ENCODE measurements around the gene CCDC74A.
"Not testable (repeated sequence)": the region's sequence is repeated elsewhere in the genome, so short reads cannot be mapped to it uniquely, and the experiment has no call there.

CCDC74A gene

GRCh38 chr2:131520526-131520925, 7.2 kb upstream of the CCDC74A start:
- CTCF ChIA-PET = no interaction called here
- DNase-seq (ENCODE audit: low read depth, low spot score) = no peak
- POLR2A ChIA-PET = no interaction called here
- TF ChIP-seq CTCF (IDR thresholded peaks at IDR 0.05; ENCODE audit: insufficient read depth, low read length, missing control alignments) = no peak
- no peak overlapping the region for H3K4me3 ChIP-seq (ENCODE audit: low read depth, low read length)

GRCh38 chr2:131521524-131521923, 6.2 kb upstream of the CCDC74A start:
- CTCF ChIA-PET = interaction anchor here (1.9 kb wide), 1 partner anchor 28 kb away, joined by 8 read pairs; no protein-coding TSS in a partner anchor
- H3K4me3 ChIP-seq (ENCODE audit: low read depth, low read length); POLR2A ChIA-PET; DNase-seq (ENCODE audit: low read depth, low spot score): not testable (repeated sequence)

- no peak overlapping the region for H3K4me3 ChIP-seq (ENCODE audit: low read depth, low read length)
- ChIA-PET CTCF (interaction anchor here (1.9 kb wide), 1 partner anchor 29 kb away, joined by 8 read pairs; no protein-coding TSS in a partner anchor), POLR2A (no interaction called here)
- no peak for TF ChIP-seq CTCF (IDR thresholded peaks at IDR 0.05; ENCODE audit: insufficient read depth, low read length, missing control alignments)
- DNase-seq (ENCODE audit: low read depth, low spot score) = no peak
Observed at GRCh38 chr2:131521961-131522781, 5.5 kb upstream of the CCDC74A start.

GRCh38 chr2:131525256-131525655, 2.4 kb upstream of the CCDC74A start:
- H3K4me3 ChIP-seq (ENCODE audit: low read depth, low read length); DNase-seq (ENCODE audit: low read depth, low spot score); CTCF ChIA-PET; POLR2A ChIA-PET: not testable (repeated sequence)

GRCh38 chr2:131528981-131529863, 1.5 kb downstream of the CCDC74A start:
- H3K4me3 ChIP-seq (ENCODE audit: low read depth, low read length); CTCF ChIA-PET; POLR2A ChIA-PET; DNase-seq (ENCODE audit: low read depth, low spot score): not testable (repeated sequence)

- POLR2A ChIA-PET = not testable (repeated sequence)
Observed at GRCh38 chr2:131529864-131530445, 2.3 kb downstream of the CCDC74A start.

GRCh38 chr2:131530626-131531344, 3.1 kb downstream of the CCDC74A start:
- POLR2A ChIA-PET; H3K4me3 ChIP-seq (ENCODE audit: low read depth, low read length); CTCF ChIA-PET; DNase-seq (ENCODE audit: low read depth, low spot score): not testable (repeated sequence)

More at GRCh38 chr2:131529864-131530445, 2.3 kb downstream of the CCDC74A start:
- CTCF ChIA-PET; H3K4me3 ChIP-seq (ENCODE audit: low read depth, low read length); DNase-seq (ENCODE audit: low read depth, low spot score): not testable (repeated sequence)

- CTCF ChIA-PET; H3K4me3 ChIP-seq (ENCODE audit: low read depth, low read length); POLR2A ChIA-PET; DNase-seq (ENCODE audit: low read depth, low spot score): not testable (repeated sequence)
Observed at GRCh38 chr2:131531547-131532185, 4.0 kb downstream of the CCDC74A start.

- CTCF ChIA-PET; H3K4me3 ChIP-seq (ENCODE audit: low read depth, low read length); DNase-seq (ENCODE audit: low read depth, low spot score); POLR2A ChIA-PET: not testable (repeated sequence)
Observed at GRCh38 chr2:131532723-131533608, 5.3 kb downstream of the CCDC74A start.

GRCh38 chr2:131533609-131534316, 6.1 kb downstream of the CCDC74A start:
- DNase-seq (ENCODE audit: low read depth, low spot score); CTCF ChIA-PET; H3K4me3 ChIP-seq (ENCODE audit: low read depth, low read length); POLR2A ChIA-PET: not testable (repeated sequence)

- DNase-seq (ENCODE audit: low read depth, low spot score); POLR2A ChIA-PET; H3K4me3 ChIP-seq (ENCODE audit: low read depth, low read length); CTCF ChIA-PET: not testable (repeated sequence)
Observed at GRCh38 chr2:131534317-131534672, 6.6 kb downstream of the CCDC74A start.

GRCh38 chr2:131534965-131535364, 7.3 kb downstream of the CCDC74A start:
- H3K4me3 ChIP-seq (ENCODE audit: low read depth, low read length); POLR2A ChIA-PET; CTCF ChIA-PET; DNase-seq (ENCODE audit: low read depth, low spot score): not testable (repeated sequence)

Measured in AG04449 (cell line).